Calu3 (cell line): ENCODE results near the gene KRT83. TPM values are rescaled to one million over a fixed set of nuclear protein-coding genes. Genes with fewer than 3 reads are reported as not detected.

Experiments
- BruUV-seq: library from RNA; stranded (reverse); fragments of 400-500 nt; replicated peaks from 2 replicates; lab custom pipeline; 2021; lab: Mats Ljungman, UMichigan
- CTCF ChIA-PET: fragments of 300-600 bp; sonication (Branson Sonifier 250); formaldehyde crosslinking; loops from one replicate; lab custom pipeline; 2022; ENCODE audit warnings: antibody characterized with exemption; lab: Charles Lee
- DNase-seq: peaks from one replicate; pipeline ENCODE4 v3.0.0; 2022
- H3K27ac Mint-ChIP-seq: one replicate; pipeline ENCODE4 v1.8.0; 2022; ENCODE audit warnings: mixed read lengths; ENCODE audit not compliant: unreplicated experiment
- H3K27me3 Mint-ChIP-seq: one replicate; pipeline ENCODE4 v1.8.0; 2022; ENCODE audit warnings: mixed read lengths; ENCODE audit not compliant: unreplicated experiment
- H3K36me3 Mint-ChIP-seq: one replicate; pipeline ENCODE4 v1.8.0; 2022; ENCODE audit warnings: mild to moderate bottlenecking, moderate library complexity, mixed read lengths; ENCODE audit not compliant: insufficient read depth, unreplicated experiment
- H3K4me1 Mint-ChIP-seq: one replicate; pipeline ENCODE4 v1.8.0; 2022; ENCODE audit warnings: mild to moderate bottlenecking, low read depth, mixed read lengths; ENCODE audit not compliant: unreplicated experiment
- H3K4me3 Mint-ChIP-seq: one replicate; pipeline ENCODE4 v1.8.0; 2022; ENCODE audit warnings: mild to moderate bottlenecking, low read depth, moderate library complexity, mixed read lengths; ENCODE audit not compliant: unreplicated experiment
- H3K9me3 Mint-ChIP-seq: one replicate; pipeline ENCODE4 v1.8.0; 2022; ENCODE audit warnings: low read depth, mixed read lengths; ENCODE audit not compliant: unreplicated experiment
- CTCF ChIP-seq: fragments of 200-600 bp; IDR thresholded peaks from one replicate; pipeline ENCODE4 v1.8.0; 2022; ENCODE audit warnings: antibody characterized with exemption; ENCODE audit not compliant: unreplicated experiment
- intact Hi-C: fragments of 100-400 bp; cut with micrococcal nuclease; formaldehyde crosslinking; loops from one replicate; pipeline ENCODE4 v1.10.0; 2022; ENCODE audit not compliant: unreplicated experiment
- total RNA-seq: library from RNA; stranded (reverse); gene quantifications from 2 replicates; pipeline ENCODE4 v1.2.3, GENCODE V29; 2022

Gene KRT83
- total RNA-seq, 1 experiment from 2014 or later = not detected

DNA sequence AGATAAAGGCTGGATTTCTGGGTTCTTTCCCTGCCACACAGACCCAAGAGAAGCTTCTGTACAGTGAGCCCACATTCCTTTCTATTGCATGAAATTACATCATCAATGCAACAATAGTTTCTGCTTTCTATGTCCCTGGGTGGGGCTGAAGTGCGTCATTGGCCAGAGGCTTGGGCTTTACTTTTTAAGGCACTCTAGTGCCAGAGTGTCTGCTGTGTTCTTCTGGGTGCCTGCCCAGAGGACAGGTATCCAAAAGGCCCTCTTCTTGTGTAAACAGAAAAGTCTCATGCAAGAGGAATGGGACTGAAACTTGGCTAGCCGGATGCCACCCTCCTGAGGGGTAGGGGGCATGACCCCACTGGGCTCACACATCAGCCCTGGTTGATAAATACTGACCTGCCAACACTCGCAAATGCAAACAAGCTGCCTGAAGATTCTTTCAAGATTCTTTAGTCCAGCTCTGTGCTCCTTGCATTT lies 40.8 kb downstream of the KRT83 start:
- intact Hi-C loops = loop anchor here (10.0 kb wide), 1 partner anchor 46 kb away; the partner anchor contains the start of gene KRT7
- H3K27me3 Mint-ChIP-seq = no peaks in the 10 kb centered on the region
- DNase-seq = peak; percentile 83
- CTCF ChIA-PET = interaction anchor here (0.7 to 2.5 kb wide), 9 partner anchors 17 to 133 kb away, joined by 3 to 11 read pairs (median 3); no protein-coding TSS in a partner anchor
- peaks cover 40% of the 10 kb centered on the region for H3K4me1 Mint-ChIP-seq
- no peaks in the 10 kb centered on the region for H3K9me3 Mint-ChIP-seq
- no TSS peak for BruUV-seq
- peaks cover 33% of the 10 kb centered on the region for H3K36me3 Mint-ChIP-seq
- peak overlapping the region; percentile 100 for H3K27ac Mint-ChIP-seq
- H3K4me3 Mint-ChIP-seq = peak overlapping the region; percentile 54
- TF ChIP-seq CTCF = no peak

DNA sequence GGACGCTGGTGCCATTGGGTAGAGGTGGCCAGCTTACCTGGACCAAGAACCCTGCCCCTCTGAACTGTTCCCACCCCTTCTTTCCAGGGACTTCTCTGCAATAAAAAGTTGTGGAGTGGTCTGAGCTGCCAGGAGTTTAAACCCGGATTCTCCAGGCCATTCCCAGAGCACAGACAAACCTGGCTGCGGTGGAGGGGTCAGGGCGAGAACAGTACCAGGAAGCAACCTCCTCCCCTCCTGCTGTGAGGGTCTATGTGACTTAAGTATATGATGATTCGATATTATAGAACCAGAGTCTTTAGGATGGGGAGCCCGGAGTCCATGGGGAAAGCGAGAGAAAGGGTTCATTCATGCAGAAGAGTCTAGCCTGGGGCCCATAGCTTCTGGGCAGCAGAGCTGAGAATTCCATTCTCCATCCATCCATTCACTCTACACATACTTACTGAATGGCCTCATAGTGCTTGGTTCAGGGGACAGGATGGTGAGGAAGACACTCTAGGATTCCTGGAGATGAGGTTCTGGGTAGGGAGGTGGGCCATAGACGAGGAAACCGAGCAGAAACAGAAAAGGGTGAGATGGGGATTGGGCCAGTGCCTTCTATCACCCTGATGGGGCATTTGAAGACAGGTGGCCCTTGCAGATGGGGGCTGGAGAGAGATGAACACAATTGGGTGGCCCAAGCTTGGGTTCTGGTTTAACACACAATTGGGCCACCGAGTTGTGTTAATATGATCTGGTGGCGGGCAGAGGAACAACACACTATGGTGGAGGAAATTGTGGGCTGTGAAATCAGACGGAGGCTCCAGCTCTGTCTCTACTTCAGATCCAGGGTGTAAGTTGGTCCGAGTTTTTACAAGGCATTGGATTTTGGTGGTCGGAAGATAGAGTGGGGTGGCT lies 41.5 kb downstream of the KRT83 start:
- Mint-ChIP-seq H3K27me3 (no peaks in the 10 kb centered on the region), H3K36me3 (peaks cover 33% of the 10 kb centered on the region), H3K4me3 (peak overlapping the region; percentile 54), H3K9me3 (no peaks in the 10 kb centered on the region), H3K27ac (peak overlapping the region; percentile 100), H3K4me1 (peaks cover 40% of the 10 kb centered on the region)
- intact Hi-C loops = loop anchor here (10.0 kb wide), 1 partner anchor 45 kb away; the partner anchor contains the start of gene KRT7
- DNase-seq = no peak
- no peak for TF ChIP-seq CTCF
- BruUV-seq = TSS peak; percentile 90
- CTCF ChIA-PET = interaction anchor here (0.7 to 2.9 kb wide), 14 partner anchors 17 to 132 kb away, joined by 3 to 20 read pairs (median 4); no protein-coding TSS in a partner anchor

DNA sequence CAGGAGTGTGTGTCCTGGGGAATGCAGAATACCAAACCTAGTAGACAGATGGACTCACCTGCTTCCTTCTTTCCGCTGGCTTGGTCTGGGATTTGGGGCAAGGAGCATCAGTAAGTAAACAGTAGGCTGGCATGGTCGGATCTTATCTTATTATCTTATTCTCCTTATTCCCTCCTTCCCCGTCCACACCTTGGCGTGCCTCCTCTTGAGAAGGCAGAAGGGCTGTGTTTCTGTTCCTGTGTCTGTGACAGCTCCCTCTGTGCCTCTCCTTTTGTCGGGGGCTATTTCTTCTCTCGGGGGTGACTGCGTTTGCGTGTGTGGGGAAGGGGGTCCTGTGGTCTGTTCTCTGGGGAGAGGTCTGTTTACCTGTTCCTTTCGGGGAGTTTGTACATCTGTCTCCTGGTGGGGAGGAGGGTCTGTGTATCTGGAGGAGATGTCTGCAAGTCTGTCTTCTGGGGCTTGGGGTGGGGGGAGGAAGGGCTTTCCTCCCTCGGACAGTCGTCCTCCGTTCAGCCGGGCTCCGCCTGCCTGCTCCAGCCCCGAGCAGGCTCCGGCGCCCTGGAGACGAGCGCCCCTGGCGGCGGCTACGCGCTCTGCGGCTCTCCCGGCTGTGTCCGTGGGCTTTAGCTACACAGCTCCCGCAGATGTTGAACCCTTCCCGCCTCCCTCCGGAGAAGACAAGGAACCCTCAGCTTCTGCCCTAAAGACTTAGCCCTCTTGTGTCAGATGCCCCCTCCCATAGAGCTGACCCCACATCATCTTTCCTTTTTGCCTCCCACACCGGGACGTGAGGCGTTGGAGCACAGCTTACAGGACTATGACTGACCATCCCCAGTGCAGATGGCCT lies 42.4 kb downstream of the KRT83 start:
- peaks cover 33% of the 10 kb centered on the region for H3K36me3 Mint-ChIP-seq
- H3K4me3 Mint-ChIP-seq = peak overlapping the region; percentile 54
- peaks cover 3% of the 10 kb centered on the region for H3K9me3 Mint-ChIP-seq
- H3K27me3 Mint-ChIP-seq = no peaks in the 10 kb centered on the region
- peak; percentile 87 for DNase-seq
- intact Hi-C loops = no loop called here
- CTCF ChIA-PET = interaction anchor here (0.6 to 2.9 kb wide), 11 partner anchors 23 to 131 kb away, joined by 3 to 20 read pairs (median 5); no protein-coding TSS in a partner anchor
- H3K4me1 Mint-ChIP-seq = peaks cover 40% of the 10 kb centered on the region
- H3K27ac Mint-ChIP-seq = peak overlapping the region; percentile 100
- TF ChIP-seq CTCF = peak; percentile 82
- no TSS peak for BruUV-seq
